H1 (cell line): ENCODE results near the gene CD300LF. TPM values are rescaled to one million over a fixed set of nuclear protein-coding genes. Genes with fewer than 3 reads are reported as not detected.

Experiments
- CTCF ChIA-PET: fragments of 300-600 bp; sonication (Branson Sonifier 250); formaldehyde crosslinking; loops from one replicate; lab custom pipeline; 2021; ENCODE audit not compliant: partially characterized antibody; lab: Charles Lee
- POLR2A ChIA-PET: fragments of 300-600 bp; sonication (Branson Sonifier 250); formaldehyde crosslinking; loops from one replicate; lab custom pipeline; 2021; ENCODE audit warnings: inconsistent platforms; ENCODE audit not compliant: partially characterized antibody; lab: Charles Lee
- DNase-seq, 2 experiments: peaks; one replicate each; pipeline versions ENCODE4 v3.0.0 to v3.0.0-alpha.2; 2010 to 2022; ENCODE audit warnings: low spot score in 2 of 2, low read depth in 1 of 2, mixed read lengths in 1 of 2
- FAIRE-seq: peaks from 2 replicates; lab custom pipeline; 2011; peaks lifted over from hg19 to GRCh38; lab: Jason Lieb, UNC
- H2AFZ ChIP-seq: 2 replicates; pipeline ENCODE4 v1.8.1; 2012; ENCODE audit warnings: low read length, inconsistent platforms
- H2AK5ac ChIP-seq: 2 replicates; pipeline ENCODE4 v1.6.1; 2013; ENCODE audit warnings: low read depth, low read length
- H2BK120ac ChIP-seq: replicated peaks from 2 replicates; pipeline ENCODE3; 2013; ENCODE audit warnings: low read depth, low read length, inconsistent platforms
- H2BK12ac ChIP-seq: 2 replicates; pipeline ENCODE4 v1.6.1; 2013; ENCODE audit warnings: low read depth, low read length
- H2BK15ac ChIP-seq: 2 replicates; pipeline ENCODE4 v1.6.1; 2013; ENCODE audit warnings: low read length
- H2BK20ac ChIP-seq: 2 replicates; pipeline ENCODE4 v1.6.1; 2013; ENCODE audit warnings: low read length
- H2BK5ac ChIP-seq: 2 replicates; pipeline ENCODE4 v1.6.1; 2013; ENCODE audit warnings: low read depth, low read length
- H3K14ac ChIP-seq: 2 replicates; pipeline ENCODE4 v1.6.1; 2013; ENCODE audit warnings: inconsistent platforms; ENCODE audit not compliant: insufficient read length
- H3K18ac ChIP-seq: 2 replicates; pipeline ENCODE4 v1.6.1; 2013; ENCODE audit warnings: low read length; ENCODE audit errors: extremely low read depth
- H3K23ac ChIP-seq: 2 replicates; pipeline ENCODE4 v1.6.1; 2013; ENCODE audit warnings: inconsistent platforms; ENCODE audit not compliant: insufficient read length
- H3K23me2 ChIP-seq: 2 replicates; pipeline ENCODE4 v1.6.1; 2013; ENCODE audit warnings: low read depth, low read length
- H3K27ac ChIP-seq: 2 replicates; pipeline ENCODE4 v1.6.1; 2011; ENCODE audit warnings: low read depth, low read length, inconsistent platforms
- H3K27me3 ChIP-seq, 4 experiments: replicated peaks in 1 of 4; 1 replicate in 1 of 4; 2 replicates in 3 of 4; pipeline versions ENCODE4 v1.6.1 to v1.8.1; 2011 to 2013; ENCODE audit warnings: low read length in 3 of 4, mild to moderate bottlenecking in 3 of 4, inconsistent platforms in 2 of 4, mixed read lengths in 2 of 4, moderate library complexity in 1 of 4; ENCODE audit not compliant: control insufficient read depth in 3 of 4, insufficient read depth in 3 of 4; ENCODE audit errors: extremely low read depth in 1 of 4
- H3K36me3 ChIP-seq, 4 experiments: 2 replicates each; pipeline versions ENCODE4 v1.6.1 to v1.8.1; 2011 to 2013; ENCODE audit warnings: mild to moderate bottlenecking in 4 of 4, low read length in 3 of 4, moderate library complexity in 2 of 4, control low read depth in 1 of 4, inconsistent platforms in 1 of 4; ENCODE audit not compliant: insufficient read depth in 4 of 4, control insufficient read depth in 2 of 4
- H3K4ac ChIP-seq: replicated peaks from 2 replicates; pipeline ENCODE3; 2013; ENCODE audit warnings: low read length, low read depth, mixed read lengths, inconsistent platforms; ENCODE audit not compliant: insufficient read length
- H3K4me1 ChIP-seq, 4 experiments: replicated peaks in 1 of 4; 1 replicate in 1 of 4; 2 replicates in 3 of 4; pipeline versions ENCODE4 v1.6.1 to v1.8.1; 2011 to 2013; ENCODE audit warnings: low read length in 3 of 4, inconsistent platforms in 2 of 4, mixed read lengths in 1 of 4; ENCODE audit not compliant: insufficient read depth in 4 of 4, control insufficient read depth in 3 of 4
- H3K4me2 ChIP-seq, 2 experiments: 2 replicates each; pipeline versions ENCODE4 v1.6.1 to v1.8.1; 2011 to 2013; ENCODE audit warnings: low read depth in 2 of 2, low read length in 2 of 2, control low read depth in 1 of 2, inconsistent platforms in 1 of 2, mild to moderate bottlenecking in 1 of 2; ENCODE audit not compliant: insufficient read depth in 1 of 2
- H3K4me3 ChIP-seq, 4 experiments: fragments of 200-600, 300-600 bp in 1 of 4; sonication (generic), shearing (Covaris generic), sonication (Bioruptor Twin) in 1 of 4; 2 replicates each; pipeline versions ENCODE4 v1.5.1 to v1.8.1; 2011 to 2016; ENCODE audit warnings: low read length in 4 of 4, low read depth in 3 of 4, control low read depth in 2 of 4, inconsistent platforms in 2 of 4, mild to moderate bottlenecking in 2 of 4, mixed read lengths in 1 of 4, moderate library complexity in 1 of 4; ENCODE audit not compliant: insufficient read depth in 2 of 4; ENCODE audit errors: extremely low read depth in 1 of 4
- H3K56ac ChIP-seq: replicated peaks from 2 replicates; pipeline ENCODE3; 2013; ENCODE audit warnings: low read depth, mild to moderate bottlenecking, mixed read lengths, low read length, inconsistent platforms; ENCODE audit not compliant: insufficient read length
- H3K79me1 ChIP-seq: 2 replicates; pipeline ENCODE4 v1.6.1; 2013; ENCODE audit warnings: low read depth, low read length, control low read depth
- H3K79me2 ChIP-seq, 2 experiments: 2 replicates each; pipeline versions ENCODE4 v1.6.1 to v1.8.1; 2012 to 2013; ENCODE audit warnings: low read length in 2 of 2, mild to moderate bottlenecking in 2 of 2, inconsistent platforms in 1 of 2; ENCODE audit not compliant: insufficient read depth in 2 of 2, control insufficient read depth in 1 of 2
- H3K9ac ChIP-seq, 4 experiments: replicated peaks in 1 of 4; 1 replicate in 1 of 4; 2 replicates in 3 of 4; pipeline versions ENCODE4 v1.6.1 to v1.8.1; 2011 to 2013; ENCODE audit warnings: low read depth in 3 of 4, low read length in 3 of 4, control low read depth in 2 of 4, mild to moderate bottlenecking in 2 of 4, moderate library complexity in 2 of 4, inconsistent platforms in 1 of 4; ENCODE audit errors: extremely low read depth in 1 of 4
- H3K9me3 ChIP-seq, 2 experiments: 2 replicates each; pipeline versions ENCODE4 v1.6.1 to v1.8.1; 2012 to 2013; ENCODE audit warnings: mild to moderate bottlenecking in 2 of 2, moderate library complexity in 2 of 2, control low read depth in 1 of 2, inconsistent platforms in 1 of 2, low read depth in 1 of 2, low read length in 1 of 2, mixed read lengths in 1 of 2; ENCODE audit not compliant: insufficient read depth in 2 of 2
- H4K20me1 ChIP-seq, 2 experiments: replicated peaks in 1 of 2; 2 replicates each; pipeline versions ENCODE3 to v1.8.1; 2011 to 2013; ENCODE audit warnings: inconsistent platforms in 2 of 2, low read length in 2 of 2, mild to moderate bottlenecking in 1 of 2; ENCODE audit not compliant: insufficient read depth in 2 of 2, control insufficient read depth in 1 of 2
- H4K5ac ChIP-seq: 2 replicates; pipeline ENCODE4 v1.6.1; 2013; ENCODE audit warnings: low read length, low read depth, mixed read lengths, inconsistent platforms; ENCODE audit not compliant: insufficient read length
- H4K8ac ChIP-seq: 2 replicates; pipeline ENCODE4 v1.8.0; 2013; ENCODE audit warnings: mild to moderate bottlenecking, moderate library complexity, low read length, inconsistent platforms; ENCODE audit not compliant: insufficient read depth; ENCODE audit errors: extremely low read depth
- H4K91ac ChIP-seq: replicated peaks from 2 replicates; pipeline ENCODE3; 2013; ENCODE audit warnings: low read length, mixed read lengths, inconsistent platforms; ENCODE audit not compliant: insufficient read length
- ASH2L ChIP-seq: fragments of 200-600, 300-600 bp; sonication (generic); IDR thresholded peaks from one replicate; pipeline ENCODE4 v1.7.1; 2017; ENCODE audit warnings: low read length
- EP300 ChIP-seq, 2 experiments: IDR thresholded peaks; 1 replicate in 1 of 2; 2 replicates in 1 of 2; pipeline ENCODE4 v1.6.1; 2011 to 2012; ENCODE audit warnings: low read depth in 2 of 2, low read length in 2 of 2, mild to moderate bottlenecking in 2 of 2, borderline replicate concordance in 1 of 2, inconsistent platforms in 1 of 2, moderate library complexity in 1 of 2
- HDAC2 ChIP-seq, 2 experiments: fragments of 300-600 bp in 1 of 2; sonication (generic) in 1 of 2; IDR thresholded peaks; 2 replicates each; pipeline ENCODE4 v1.6.1; 2011 to 2012; ENCODE audit warnings: low read depth in 2 of 2, low read length in 2 of 2, mild to moderate bottlenecking in 2 of 2, moderate library complexity in 2 of 2, borderline replicate concordance in 1 of 2, inconsistent platforms in 1 of 2
- NANOG ChIP-seq: IDR thresholded peaks from 2 replicates; pipeline ENCODE4 v1.6.1; 2011; ENCODE audit warnings: low read length, low read depth, mild to moderate bottlenecking, inconsistent platforms; ENCODE audit not compliant: insufficient read depth, poor library complexity, severe bottlenecking
- SIN3A ChIP-seq, 2 experiments: IDR thresholded peaks in 1 of 2; conservative IDR thresholded peaks in 1 of 2; 2 replicates each; pipeline ENCODE4 v1.6.1; 2011 to 2012; ENCODE audit warnings: low read length in 2 of 2, improper control_type of control experiment in 1 of 2, low read depth in 1 of 2, mild to moderate bottlenecking in 1 of 2
- WGBS, 2 experiments: shearing (Covaris generic) in 1 of 2; methylation state at CpG; one replicate each; pipeline versions ENCODE4 v1.1.6 to v1.1.7; 2013 to 2015; ENCODE audit warnings: low lambda C conversion rate in 2 of 2, mixed read lengths in 2 of 2, inconsistent platforms in 1 of 2, low coverage in 1 of 2, missing lambda C conversion rate in 1 of 2; ENCODE audit not compliant: insufficient replicate concordance in 2 of 2, insufficient coverage in 1 of 2, insufficient read length in 1 of 2; ENCODE audit errors: extremely low coverage in 1 of 2, missing lambda C conversion rate in 1 of 2; 5-methylcytosine and 5-hydroxymethylcytosine counted together
- polyA plus RNA-seq, 7 experiments: library from polyadenylated mRNA; depleted of rRNA in 3 of 7; stranded (reverse) in 5 of 7; unstranded in 2 of 7; fragments of >200 nt in 5 of 7; fragments of 200-250 nt in 2 of 7; gene quantifications; 1 replicate in 5 of 7; 2 replicates in 1 of 7; 4 replicates in 1 of 7; pipeline versions ENCODE4 v1.2.1 to v1.2.3, GENCODE V29; 2011 to 2013; ENCODE audit warnings: missing spikeins in 2 of 7, mixed read lengths in 2 of 7
- total RNA-seq: library from RNA; stranded (reverse); fragmentation: NEBNext Ultra II Directional; extraction: Animal tissue kit (Norgen Biotek cat#: 25700); gene quantifications from 2 replicates; pipeline ENCODE4 v1.2.1, GENCODE V29; 2021
- TF ChIP-seq, protein P1 (sequence below), 3 experiments: IDR thresholded peaks; 1 replicate in 2 of 3; 2 replicates in 1 of 3; pipeline versions ENCODE4 v1.5.1 to v1.6.1; 2011; ENCODE audit warnings: low read length in 3 of 3, mild to moderate bottlenecking in 3 of 3, inconsistent platforms in 2 of 3, low read depth in 1 of 3, moderate library complexity in 1 of 3; ENCODE audit not compliant: insufficient read depth in 1 of 3; ENCODE audit errors: control extremely low read depth in 1 of 3

Gene CD300LF
- total and polyA plus RNA-seq, 2 of the 8 experiments (the other 6 are each of a cell fraction or from before 2014, with no cell fraction given), result not detected

DNA sequence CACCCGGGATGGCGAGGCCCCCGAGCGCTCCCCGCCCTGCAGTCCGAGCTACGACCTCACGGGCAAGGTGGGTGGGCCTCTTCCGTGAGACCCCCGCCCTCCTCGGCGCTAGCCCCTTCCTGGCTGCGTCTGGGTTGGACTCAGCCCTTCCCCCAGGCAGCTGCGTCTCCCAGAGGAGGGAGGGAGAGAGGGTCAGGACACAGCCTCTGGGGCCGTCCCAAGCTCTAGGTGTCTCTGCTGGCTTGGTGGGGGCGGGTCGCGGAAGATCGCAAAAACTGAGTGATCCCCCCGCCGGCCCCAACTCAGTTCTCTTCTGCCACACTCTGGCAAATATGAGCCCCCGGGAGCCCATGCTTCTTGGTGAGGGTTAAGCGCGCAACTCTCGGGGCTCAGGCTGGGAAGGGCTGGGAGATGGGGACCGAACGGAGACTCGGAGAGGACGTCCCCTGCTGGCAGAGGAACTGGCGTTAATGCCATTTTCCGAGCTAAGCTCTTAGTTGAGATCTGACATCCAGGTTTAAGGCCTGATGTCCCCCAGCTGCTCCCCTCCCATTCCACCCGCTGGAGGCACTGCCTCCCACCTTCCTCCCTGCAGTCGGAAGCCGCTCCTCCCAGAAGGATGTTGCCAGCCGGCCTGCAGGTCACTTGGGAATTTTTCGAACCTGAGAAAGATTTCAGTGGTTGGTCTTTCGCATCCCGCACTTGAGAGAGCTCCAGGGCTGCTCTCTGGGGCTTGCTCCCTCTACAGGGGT is 24.8 kb upstream of the CD300LF start:
- no peaks in the 10 kb centered on the region for H3K9me3 ChIP-seq
- H3K4me1 ChIP-seq, result peaks cover 5 to 18% (median 11%) of the 10 kb centered on the region in 4 experiments
- peak overlapping the region; percentile 81; the same call in 1 of the 2 replicates for H2BK12ac ChIP-seq
- H3K14ac ChIP-seq, result no peak overlapping the region
- no peak overlapping the region for H2AK5ac ChIP-seq
- ChIA-PET CTCF (interaction anchor here (0.6 to 5.7 kb wide), 47 partner anchors 8 to 416 kb away, joined by 3 to 81 read pairs (median 7); partner anchors contain the start of genes GRIN2C, NAT9 and OTOP2), POLR2A (interaction anchor here (0.6 to 4.6 kb wide), 8 partner anchors 12 to 82 kb away, joined by 3 to 60 read pairs (median 5); partner anchors contain the start of gene NHERF1)
- peaks cover 0 to 8% (median 2%) of the 10 kb centered on the region in 4 experiments; a peak in 4 of 7 replicates for H3K27me3 ChIP-seq
- no peaks in the 10 kb centered on the region for H3K79me1 ChIP-seq
- no peak overlapping the region for H2BK15ac ChIP-seq
- no peak overlapping the region; a peak in 1 of 7 replicates for H3K9ac ChIP-seq
- H3K79me2 ChIP-seq, result no peaks in the 10 kb centered on the region
- FAIRE-seq (peak; percentile 52), DNase-seq (peak in 1 of 2 experiments; percentile 85)
- no peak overlapping the region for H2BK20ac ChIP-seq
- H2BK5ac ChIP-seq, result peak overlapping the region; percentile 89; the same call in 1 of the 2 replicates
- no peak overlapping the region for H3K23ac ChIP-seq
- H3K27ac ChIP-seq, result no peak overlapping the region
- H3K56ac ChIP-seq, result no peak overlapping the region
- H4K91ac ChIP-seq, result peak overlapping the region; percentile 68
- no peaks in the 10 kb centered on the region for H3K36me3 ChIP-seq
- no peak overlapping the region for H4K8ac ChIP-seq
- H2AFZ ChIP-seq, result peak overlapping the region; percentile 57; the same call in 1 of the 2 replicates
- H4K5ac ChIP-seq, result peak overlapping the region; percentile 41
- H3K23me2 ChIP-seq, result peaks cover 18% of the 10 kb centered on the region; the same call in 1 of the 2 replicates
- H4K20me1 ChIP-seq, result peaks cover 0 to 5% of the 10 kb centered on the region in 2 experiments
- H3K4me3 ChIP-seq, result peak overlapping the region; percentile 55 to 75 (median 64)
- H3K4me2 ChIP-seq, result peak overlapping the region; percentile 73 to 84
- H3K18ac ChIP-seq, result peak overlapping the region; percentile 71
- peak overlapping the region; percentile 61 for H3K4ac ChIP-seq
- 6% methylated on average over 26 of the region's 38 CpGs; no CpG with 5 or more reads in 1 of the 2 experiments for WGBS, 2 experiments
- H2BK120ac ChIP-seq, result peak overlapping the region; percentile 26
- TF ChIP-seq HDAC2 (IDR thresholded peaks at IDR 0.05; ENCODE audit: borderline replicate concordance in 1 of 2, low read depth in 2 of 2, low read length in 2 of 2) (0 out of 4 replicates have a peak, but pooled peaks of 1 of the 2 experiments have one; percentile 10), NANOG (no peak), SIN3A (conservative IDR thresholded peaks at IDR 0.05 in 1 of 2, IDR thresholded peaks at IDR 0.05 in 1 of 2; ENCODE audit: low read depth in 1 of 2, low read length in 2 of 2) (peak; percentile 74 to 83; a peak in 3 of 4 replicates), ASH2L (peak; percentile 64), EP300 (IDR thresholded peaks at IDR 0.05; ENCODE audit: borderline replicate concordance in 1 of 2, low read depth in 2 of 2, low read length in 2 of 2) (peak in 1 of 2 experiments; percentile 73; a peak in 1 of 3 replicates)
- TF ChIP-seq, protein P1, sequence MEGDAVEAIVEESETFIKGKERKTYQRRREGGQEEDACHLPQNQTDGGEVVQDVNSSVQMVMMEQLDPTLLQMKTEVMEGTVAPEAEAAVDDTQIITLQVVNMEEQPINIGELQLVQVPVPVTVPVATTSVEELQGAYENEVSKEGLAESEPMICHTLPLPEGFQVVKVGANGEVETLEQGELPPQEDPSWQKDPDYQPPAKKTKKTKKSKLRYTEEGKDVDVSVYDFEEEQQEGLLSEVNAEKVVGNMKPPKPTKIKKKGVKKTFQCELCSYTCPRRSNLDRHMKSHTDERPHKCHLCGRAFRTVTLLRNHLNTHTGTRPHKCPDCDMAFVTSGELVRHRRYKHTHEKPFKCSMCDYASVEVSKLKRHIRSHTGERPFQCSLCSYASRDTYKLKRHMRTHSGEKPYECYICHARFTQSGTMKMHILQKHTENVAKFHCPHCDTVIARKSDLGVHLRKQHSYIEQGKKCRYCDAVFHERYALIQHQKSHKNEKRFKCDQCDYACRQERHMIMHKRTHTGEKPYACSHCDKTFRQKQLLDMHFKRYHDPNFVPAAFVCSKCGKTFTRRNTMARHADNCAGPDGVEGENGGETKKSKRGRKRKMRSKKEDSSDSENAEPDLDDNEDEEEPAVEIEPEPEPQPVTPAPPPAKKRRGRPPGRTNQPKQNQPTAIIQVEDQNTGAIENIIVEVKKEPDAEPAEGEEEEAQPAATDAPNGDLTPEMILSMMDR (IDR thresholded peaks at IDR 0.05; ENCODE audit: control extremely low read depth in 1 of 3, insufficient read depth in 1 of 3, low read depth in 1 of 3, low read length in 3 of 3), result peak; percentile 49 to 71 (median 56)
